Stomach (tissue), 4 donors: ENCODE data around the gene NRSN2.

ENCODE experiments used
- POLR2AphosphoS5 ChIP-seq, 3 donors: sonication (generic); formaldehyde crosslinking; IDR thresholded peaks; one replicate each; pipeline ENCODE4 v1.6.1; 2016; ENCODE audit warnings: antibody characterized with exemption in 3 of 3
- TF ChIP-seq, protein P1 (sequence below), 7 experiments: fragments of 450-650 bp in 4 of 7; fragments of 200-600 bp in 3 of 7; sonication (generic) in 3 of 7; IDR thresholded peaks; one replicate each; pipeline ENCODE4 v1.5.1; 2016 to 2019; ENCODE audit warnings: antibody characterized with exemption in 7 of 7, control low read depth in 2 of 7, mild to moderate bottlenecking in 1 of 7

DNA sequence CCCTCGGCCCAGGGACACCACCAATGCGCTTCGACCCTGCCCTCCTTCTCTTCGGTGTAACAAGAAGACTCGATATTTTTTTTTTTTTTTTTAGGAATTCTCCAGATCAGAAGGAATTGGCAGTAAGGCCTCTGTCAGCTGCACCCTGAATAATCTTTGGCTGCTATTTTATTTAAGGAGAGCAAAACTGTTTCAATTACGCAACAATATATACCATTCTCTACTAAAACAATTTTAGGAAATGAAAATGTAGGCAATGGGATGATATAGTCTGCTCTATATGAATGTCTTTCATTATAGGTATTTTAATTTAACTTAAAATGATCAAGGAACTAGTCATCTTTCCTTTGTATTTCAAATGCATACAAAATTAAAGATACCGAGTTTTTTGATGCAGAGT, 36.3 kb upstream of the NRSN2 start:
- TF ChIP-seq, protein P1, sequence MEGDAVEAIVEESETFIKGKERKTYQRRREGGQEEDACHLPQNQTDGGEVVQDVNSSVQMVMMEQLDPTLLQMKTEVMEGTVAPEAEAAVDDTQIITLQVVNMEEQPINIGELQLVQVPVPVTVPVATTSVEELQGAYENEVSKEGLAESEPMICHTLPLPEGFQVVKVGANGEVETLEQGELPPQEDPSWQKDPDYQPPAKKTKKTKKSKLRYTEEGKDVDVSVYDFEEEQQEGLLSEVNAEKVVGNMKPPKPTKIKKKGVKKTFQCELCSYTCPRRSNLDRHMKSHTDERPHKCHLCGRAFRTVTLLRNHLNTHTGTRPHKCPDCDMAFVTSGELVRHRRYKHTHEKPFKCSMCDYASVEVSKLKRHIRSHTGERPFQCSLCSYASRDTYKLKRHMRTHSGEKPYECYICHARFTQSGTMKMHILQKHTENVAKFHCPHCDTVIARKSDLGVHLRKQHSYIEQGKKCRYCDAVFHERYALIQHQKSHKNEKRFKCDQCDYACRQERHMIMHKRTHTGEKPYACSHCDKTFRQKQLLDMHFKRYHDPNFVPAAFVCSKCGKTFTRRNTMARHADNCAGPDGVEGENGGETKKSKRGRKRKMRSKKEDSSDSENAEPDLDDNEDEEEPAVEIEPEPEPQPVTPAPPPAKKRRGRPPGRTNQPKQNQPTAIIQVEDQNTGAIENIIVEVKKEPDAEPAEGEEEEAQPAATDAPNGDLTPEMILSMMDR (IDR thresholded peaks at IDR 0.05), result no peak
- TF ChIP-seq POLR2AphosphoS5 (IDR thresholded peaks at IDR 0.05), result no peak
